ENCODE measurements around the gene IRGQ. TPM values are rescaled to one million over a fixed set of nuclear protein-coding genes. Genes with fewer than 3 reads are reported as not detected.
A peak's percentile ranks its signal among the peaks of the same experiment; 100 is the strongest.

IRGQ gene
- total RNA-seq, 2 donors from 2014 or later, result 21.6 to 29.4 TPM

DNA sequence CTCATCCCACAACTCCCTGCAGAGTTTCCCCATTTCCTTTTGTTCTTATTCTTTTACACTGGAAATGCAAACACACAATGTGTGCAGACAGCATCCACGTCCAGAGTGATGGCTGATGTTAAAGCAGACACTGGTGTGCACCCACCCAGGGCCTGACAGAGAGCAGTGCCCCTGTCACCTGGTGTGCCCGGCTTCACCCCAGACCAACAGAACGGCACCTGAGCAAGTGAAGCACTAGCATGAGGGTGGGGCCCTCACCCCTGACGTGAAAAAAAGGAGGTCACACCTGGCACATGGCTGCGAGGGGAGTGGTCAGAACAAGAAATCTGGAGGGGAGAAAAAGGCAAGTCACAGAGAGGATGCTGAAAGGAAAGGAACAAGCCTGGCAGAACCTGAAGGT is 50.7 kb downstream of the IRGQ start:
- Mint-ChIP-seq H3K9me3 (no peaks in the 10 kb centered on the region), H3K36me3 (peaks cover 6 to 7% of the 10 kb centered on the region in 2 donors), H3K27ac (peak overlapping the region; percentile 82 to 92)
- DNase-seq (ENCODE audit: low spot score in 2 of 2), result no peak
- ATAC-seq, result no peak

- Mint-ChIP-seq H3K9me3 (peaks cover 3% of the 10 kb centered on the region in 2 donors), H3K27ac (peak overlapping the region in 1 of 2 donors; percentile 82), H3K36me3 (peaks cover 16 to 18% of the 10 kb centered on the region in 2 donors)
- DNase-seq (ENCODE audit: low spot score in 2 of 2), result no peak
- ATAC-seq, result no peak
Observed at GRCh38 chr19:43544077-43544476, 51.9 kb downstream of the IRGQ start.

GRCh38 chr19:43541920-43542650 is 53.8 kb downstream of the IRGQ start:
- H3K9me3 Mint-ChIP-seq, result peaks cover 5 to 9% of the 10 kb centered on the region in 2 donors
- H3K36me3 Mint-ChIP-seq, result peaks cover 26 to 28% of the 10 kb centered on the region in 2 donors
- DNase-seq (ENCODE audit: low spot score in 2 of 2) (no peak), ATAC-seq (no peak)
- no peak overlapping the region for H3K27ac Mint-ChIP-seq

- peaks cover 5 to 9% of the 10 kb centered on the region in 2 donors for H3K9me3 Mint-ChIP-seq
- DNase-seq (ENCODE audit: low spot score in 2 of 2) (no peak), ATAC-seq (no peak)
- peaks cover 26 to 30% of the 10 kb centered on the region in 2 donors for H3K36me3 Mint-ChIP-seq
- H3K27ac Mint-ChIP-seq, result no peak overlapping the region
Observed at GRCh38 chr19:43540381-43540780, 55.6 kb downstream of the IRGQ start.

DNA sequence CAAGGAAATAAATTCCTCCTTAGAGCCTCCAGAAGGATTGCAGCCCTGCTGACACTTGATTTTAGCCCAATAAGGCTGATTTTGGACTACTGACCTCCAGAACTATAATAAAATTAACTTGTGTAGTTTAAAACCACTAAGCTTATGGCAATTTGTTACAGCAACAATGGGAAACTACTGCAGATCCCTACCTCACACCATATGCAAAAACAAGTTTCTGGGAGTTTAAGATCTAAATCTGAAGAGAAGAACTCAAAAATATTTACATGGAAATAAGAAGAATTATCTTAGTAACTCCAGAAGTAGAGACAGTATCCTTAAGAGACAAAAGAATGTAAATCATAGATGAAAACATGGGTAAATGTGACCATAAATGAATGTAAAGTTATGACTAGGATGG is 57.0 kb downstream of the IRGQ start:
- DNase-seq (ENCODE audit: low spot score in 2 of 2), result no peak

DNA sequence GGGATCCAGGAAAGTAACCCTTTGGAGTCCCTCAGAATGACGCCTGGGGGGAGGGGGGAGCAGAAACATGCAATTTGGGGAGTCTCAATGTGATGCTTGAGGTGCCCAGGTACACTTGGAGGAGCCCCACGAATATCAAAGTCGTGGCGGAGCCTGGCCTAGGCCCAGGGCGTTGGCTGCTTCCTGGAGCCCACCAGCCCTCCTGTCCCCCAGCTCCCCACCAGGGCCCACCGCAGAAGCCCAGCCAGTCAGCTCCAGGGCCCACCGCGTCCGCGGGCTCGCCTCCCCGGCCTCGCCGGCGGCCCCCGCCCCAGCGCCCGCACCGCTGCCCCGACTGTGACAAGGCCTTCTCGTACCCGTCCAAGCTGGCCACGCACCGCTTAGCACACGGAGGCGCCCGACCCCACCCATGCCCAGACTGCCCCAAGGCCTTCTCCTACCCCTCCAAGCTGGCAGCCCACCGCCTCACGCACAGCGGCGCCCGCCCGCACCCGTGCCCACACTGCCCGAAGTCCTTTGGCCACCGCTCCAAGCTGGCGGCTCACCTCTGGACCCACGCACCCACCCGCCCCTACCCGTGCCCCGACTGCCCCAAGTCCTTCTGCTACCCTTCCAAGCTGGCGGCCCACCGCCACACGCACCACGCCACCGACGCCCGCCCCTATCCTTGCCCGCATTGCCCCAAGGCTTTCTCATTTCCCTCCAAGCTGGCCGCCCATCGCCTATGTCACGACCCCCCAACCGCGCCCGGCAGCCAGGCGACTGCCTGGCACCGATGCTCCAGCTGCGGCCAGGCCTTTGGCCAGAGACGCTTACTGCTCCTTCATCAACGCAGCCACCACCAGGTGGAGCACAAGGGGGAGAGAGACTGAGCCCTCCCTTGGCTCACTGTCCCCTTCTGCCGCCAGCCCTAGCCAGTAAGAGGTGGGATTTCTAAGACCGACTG is 60.8 kb downstream of the IRGQ start:
- Mint-ChIP-seq H3K9me3 (peaks cover 5 to 9% of the 10 kb centered on the region in 2 donors), H3K27ac (peak overlapping the region in 1 of 2 donors; percentile 29), H3K36me3 (peaks cover 17 to 25% of the 10 kb centered on the region in 2 donors)
- ATAC-seq, result no peak
- DNase-seq (ENCODE audit: low spot score in 2 of 2), result peak in 1 of 2 donors; percentile 20

More for the DNA sequence above, 57.0 kb downstream of the IRGQ start:
- H3K27ac Mint-ChIP-seq, result no peak overlapping the region
- H3K9me3 Mint-ChIP-seq, result peaks cover 5 to 9% of the 10 kb centered on the region in 2 donors
- H3K36me3 Mint-ChIP-seq, result peaks cover 26 to 33% of the 10 kb centered on the region in 2 donors
- no peak for ATAC-seq

Other genes starting within 250 kb of the IRGQ start
- not detected for gene CD177, start 242.4 kb downstream of the IRGQ start, total RNA-seq
- gene TEX101, start 181.2 kb downstream of the IRGQ start, total RNA-seq, result not detected
- 1 to 10 TPM; 3.0 to 7.1 TPM for gene LYPD3, start 130.5 kb downstream of the IRGQ start, total RNA-seq
- gene PHLDB3, start 91.4 kb downstream of the IRGQ start, total RNA-seq, result 10 to 100 TPM; 23.1 to 27.3 TPM
- 10 to 100 TPM; 88.0 to 89.2 TPM for gene ETHE1, start 68.9 kb downstream of the IRGQ start, total RNA-seq
- gene ZNF575, start 62.9 kb downstream of the IRGQ start, total RNA-seq, result 1 to 10 TPM in 1 of 2 donors, under 1 TPM in 1; 0.98 to 3.3 TPM
- gene XRCC1, start 20.6 kb downstream of the IRGQ start, total RNA-seq, result 10 to 100 TPM; 36.9 to 39.5 TPM
- gene PINLYP, start 20.3 kb downstream of the IRGQ start, total RNA-seq, result 1 to 10 TPM; 6.5 to 9.0 TPM
- gene ZNF576, start 461 bp upstream of the IRGQ start, total RNA-seq, result 10 to 100 TPM; 15.9 to 19.6 TPM
- gene SRRM5, start 16.0 kb upstream of the IRGQ start, total RNA-seq, result under 1 TPM; 0.68 to 0.80 TPM
- 10 to 100 TPM; 14.2 to 21.1 TPM for gene ZNF428, start 23.5 kb upstream of the IRGQ start, total RNA-seq
- under 1 TPM; 0.58 to 0.66 TPM for gene CADM4, start 43.7 kb upstream of the IRGQ start, total RNA-seq
- 10 to 100 TPM; 13.8 to 20.8 TPM for gene PLAUR, start 74.0 kb upstream of the IRGQ start, total RNA-seq
- gene IRGC, start 119.9 kb upstream of the IRGQ start, total RNA-seq, result not detected
- 100 to 1,000 TPM in 1 of 2 donors, 10 to 100 TPM in 1; 62.8 to 145 TPM for gene SMG9, start 158.8 kb upstream of the IRGQ start, total RNA-seq
- 100 to 1,000 TPM; 110 to 145 TPM for gene KCNN4, start 184.8 kb upstream of the IRGQ start, total RNA-seq
- 1 to 10 TPM in 1 of 2 donors, under 1 TPM in 1; 0.97 to 3.8 TPM for gene LYPD5, start 206.3 kb upstream of the IRGQ start, total RNA-seq
- 10 to 100 TPM in 1 of 2 donors, 1 to 10 TPM in 1; 7.7 to 12.0 TPM for gene ZNF283, start 231.2 kb upstream of the IRGQ start, total RNA-seq